ACC112 (cell line): Measurements from ENCODE around the gene DNM3.

Experiments used
- H2AFZ ChIP-seq: fragments of 200-600 bp; sonication (generic); one replicate; pipeline ENCODE4 v1.6.0; 2017; ENCODE audit warnings: antibody characterized with exemption, low read length; ENCODE audit not compliant: unreplicated experiment
- H3K27ac ChIP-seq: fragments of 200-600 bp; sonication (generic); 2 replicates; pipeline ENCODE4 v1.5.1; 2014; ENCODE audit warnings: low read depth, mild to moderate bottlenecking, antibody characterized with exemption, low read length, moderate library complexity
- H3K27me3 ChIP-seq: fragments of 200-600 bp; sonication (generic); 2 replicates; pipeline ENCODE4 v1.6.1; 2014; ENCODE audit warnings: mild to moderate bottlenecking, antibody characterized with exemption, low read length, moderate library complexity, mixed read lengths; ENCODE audit not compliant: insufficient read depth
- H3K36me3 ChIP-seq: fragments of 200-600 bp; sonication (generic); 2 replicates; pipeline ENCODE4 v1.6.1; 2016; ENCODE audit warnings: mild to moderate bottlenecking, antibody characterized with exemption, low read length, moderate library complexity, mixed read lengths; ENCODE audit not compliant: insufficient read depth
- H3K4me1 ChIP-seq: fragments of 200-600 bp; sonication (generic); one replicate; pipeline ENCODE4 v1.6.1; 2016; ENCODE audit warnings: low read length, mixed read lengths; ENCODE audit not compliant: insufficient read depth, unreplicated experiment, control insufficient read depth
- H3K4me3 ChIP-seq: fragments of 200-600 bp; sonication (generic); 2 replicates; pipeline ENCODE4 v1.5.1; 2014; ENCODE audit warnings: mild to moderate bottlenecking, low read depth, low read length
- H3K79me2 ChIP-seq: fragments of 200-600 bp; sonication (generic); one replicate; pipeline ENCODE4 v1.6.0; 2016; ENCODE audit warnings: low read length; ENCODE audit not compliant: control insufficient read depth, unreplicated experiment, insufficient read depth

DNM3 gene

GRCh38 chr1:172146141-172146850, 305.0 kb downstream of the DNM3 start:
- H3K79me2 ChIP-seq, result peaks cover 31% of the 10 kb centered on the region
- peak overlapping the region; percentile 94 for H3K27ac ChIP-seq
- H2AFZ ChIP-seq, result peak overlapping the region; percentile 66
- peaks cover 26% of the 10 kb centered on the region for H3K4me1 ChIP-seq
- peak overlapping the region; percentile 83 for H3K4me3 ChIP-seq
- H3K36me3 ChIP-seq, result peaks cover 6% of the 10 kb centered on the region
- no peaks in the 10 kb centered on the region for H3K27me3 ChIP-seq

- Histone ChIP-seq H3K27me3 (no peaks in the 10 kb centered on the region), H2AFZ (peak overlapping the region; percentile 66), H3K27ac (no peak overlapping the region), H3K36me3 (no peaks in the 10 kb centered on the region), H3K4me3 (peak overlapping the region; percentile 6; the same call in 1 of the 2 replicates), H3K79me2 (peaks cover 19% of the 10 kb centered on the region), H3K4me1 (peaks cover 26% of the 10 kb centered on the region)
Observed at GRCh38 chr1:172147541-172147940, 306.2 kb downstream of the DNM3 start.

- Histone ChIP-seq H3K4me3 (no peak overlapping the region), H3K36me3 (no peaks in the 10 kb centered on the region), H3K27ac (no peak overlapping the region), H2AFZ (no peak overlapping the region), H3K79me2 (peaks cover 14% of the 10 kb centered on the region), H3K4me1 (peaks cover 26% of the 10 kb centered on the region), H3K27me3 (no peaks in the 10 kb centered on the region)
Observed at GRCh38 chr1:172148213-172148612, 306.9 kb downstream of the DNM3 start.

GRCh38 chr1:172148707-172149106, 307.4 kb downstream of the DNM3 start:
- Histone ChIP-seq H3K36me3 (no peaks in the 10 kb centered on the region), H3K79me2 (peaks cover 9% of the 10 kb centered on the region), H3K27me3 (no peaks in the 10 kb centered on the region), H2AFZ (peak overlapping the region; percentile 28), H3K27ac (no peak overlapping the region), H3K4me3 (no peak overlapping the region), H3K4me1 (peaks cover 26% of the 10 kb centered on the region)

GRCh38 chr1:172149346-172149745, 308.0 kb downstream of the DNM3 start:
- H3K4me1 ChIP-seq, result peaks cover 32% of the 10 kb centered on the region
- H3K4me3 ChIP-seq, result no peak overlapping the region
- no peaks in the 10 kb centered on the region for H3K27me3 ChIP-seq
- peaks cover 3% of the 10 kb centered on the region for H3K79me2 ChIP-seq
- H3K36me3 ChIP-seq, result no peaks in the 10 kb centered on the region
- H2AFZ ChIP-seq, result no peak overlapping the region
- no peak overlapping the region for H3K27ac ChIP-seq

- peak overlapping the region; percentile 48 for H2AFZ ChIP-seq
Observed at GRCh38 chr1:172154551-172154950, 313.3 kb downstream of the DNM3 start.

GRCh38 chr1:172155766-172156165, 314.5 kb downstream of the DNM3 start:
- H3K36me3 ChIP-seq, result no peaks in the 10 kb centered on the region
- peak overlapping the region; percentile 81 for H2AFZ ChIP-seq
- no peaks in the 10 kb centered on the region for H3K27me3 ChIP-seq
- H3K4me1 ChIP-seq, result peaks cover 18% of the 10 kb centered on the region
- peak overlapping the region; percentile 92 for H3K27ac ChIP-seq
- no peaks in the 10 kb centered on the region for H3K79me2 ChIP-seq
- H3K4me3 ChIP-seq, result no peak overlapping the region

More at GRCh38 chr1:172154551-172154950, 313.3 kb downstream of the DNM3 start:
- Histone ChIP-seq H3K27ac (peak overlapping the region; percentile 92), H3K4me3 (peak overlapping the region; percentile 48), H3K4me1 (peaks cover 18% of the 10 kb centered on the region), H3K27me3 (no peaks in the 10 kb centered on the region), H3K36me3 (no peaks in the 10 kb centered on the region), H3K79me2 (no peaks in the 10 kb centered on the region)

- no peaks in the 10 kb centered on the region for H3K27me3 ChIP-seq
- H3K79me2 ChIP-seq, result no peaks in the 10 kb centered on the region
- H3K4me1 ChIP-seq, result peaks cover 9% of the 10 kb centered on the region
- H3K27ac ChIP-seq, result no peak overlapping the region
- no peaks in the 10 kb centered on the region for H3K36me3 ChIP-seq
- H2AFZ ChIP-seq, result no peak overlapping the region
- H3K4me3 ChIP-seq, result no peak overlapping the region
Observed at GRCh38 chr1:172162236-172162635, 320.9 kb downstream of the DNM3 start.

GRCh38 chr1:172163498-172164215, 322.4 kb downstream of the DNM3 start:
- Histone ChIP-seq H2AFZ (no peak overlapping the region), H3K79me2 (no peaks in the 10 kb centered on the region), H3K27me3 (no peaks in the 10 kb centered on the region), H3K36me3 (no peaks in the 10 kb centered on the region), H3K4me1 (peaks cover 9% of the 10 kb centered on the region), H3K4me3 (no peak overlapping the region), H3K27ac (no peak overlapping the region)

GRCh38 chr1:172165403-172165802, 324.1 kb downstream of the DNM3 start:
- Histone ChIP-seq H3K36me3 (no peaks in the 10 kb centered on the region), H3K79me2 (no peaks in the 10 kb centered on the region), H3K4me1 (peaks cover 9% of the 10 kb centered on the region), H3K27ac (no peak overlapping the region), H3K27me3 (no peaks in the 10 kb centered on the region), H3K4me3 (no peak overlapping the region), H2AFZ (no peak overlapping the region)
